ENCODE data around the gene NAPA.
"Not testable (repeated sequence)": the region's sequence is repeated elsewhere in the genome, so short reads cannot be mapped to it uniquely, and the experiment has no call there.

Gene NAPA

DNA sequence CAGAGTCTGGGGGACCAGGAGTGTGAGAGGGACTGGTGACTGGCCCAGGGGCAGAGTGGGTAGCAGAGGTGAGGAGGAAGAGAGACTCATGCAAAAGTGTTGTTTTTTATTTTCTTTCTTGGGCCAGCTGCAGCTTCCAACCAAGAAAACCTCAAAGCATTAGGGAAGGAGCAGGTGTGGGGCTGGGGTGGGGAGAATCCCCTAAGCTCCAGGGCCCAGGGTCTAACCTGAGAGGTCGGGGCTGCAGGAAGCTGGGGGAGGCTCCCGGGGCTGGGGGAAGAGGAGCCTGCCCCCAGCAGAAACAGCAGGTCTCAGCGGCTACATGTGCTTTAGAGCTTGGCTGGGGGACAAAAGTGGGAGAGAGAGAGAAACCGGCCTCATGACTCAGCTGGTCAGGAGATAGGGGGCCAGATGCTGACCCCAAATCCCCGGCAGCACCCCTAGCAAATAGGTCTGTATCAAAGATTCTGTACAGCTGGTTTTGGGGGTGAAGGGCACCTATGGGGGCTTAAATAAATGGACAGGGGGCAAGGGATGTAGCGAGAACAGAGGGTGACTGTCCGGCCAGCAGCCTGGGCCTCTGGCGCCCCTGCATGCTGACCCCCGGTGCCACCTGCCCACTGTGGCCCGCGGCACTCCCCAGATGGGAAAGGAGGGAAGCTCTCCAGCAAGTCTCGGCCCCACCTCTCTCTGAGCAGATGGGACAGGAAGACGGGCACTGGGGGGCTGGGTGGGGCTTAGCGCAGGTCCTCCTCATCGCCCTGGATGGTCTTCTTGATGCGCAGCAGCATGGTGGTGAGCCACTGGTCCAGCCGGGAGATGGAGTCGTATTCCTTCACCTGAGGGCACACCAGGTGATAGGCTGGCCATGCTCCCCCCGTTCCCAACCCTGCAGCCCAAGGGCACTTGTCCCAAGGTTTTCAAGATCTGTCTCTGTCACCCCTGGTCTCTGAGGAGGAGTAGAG lies 27.0 kb downstream of the NAPA start:
- Histone ChIP-seq H3K36me3 (peaks cover 59% of the 10 kb centered on the region), H3K27me3 (no peaks in the 10 kb centered on the region), H3K9me3 (no peaks in the 10 kb centered on the region), H3K27ac (no peak overlapping the region), H3K4me1 (ENCODE audit: control insufficient read depth in 1 of 2, insufficient read depth in 1 of 2, low read depth in 1 of 2, low read length in 1 of 2) (peaks cover 13 to 15% of the 10 kb centered on the region in 2 experiments), H3K4me3 (ENCODE audit: low read depth in 1 of 2, low read length in 1 of 2) (no peak overlapping the region)
- no peak for TF ChIP-seq CTCF (IDR thresholded peaks at IDR 0.05)

DNA sequence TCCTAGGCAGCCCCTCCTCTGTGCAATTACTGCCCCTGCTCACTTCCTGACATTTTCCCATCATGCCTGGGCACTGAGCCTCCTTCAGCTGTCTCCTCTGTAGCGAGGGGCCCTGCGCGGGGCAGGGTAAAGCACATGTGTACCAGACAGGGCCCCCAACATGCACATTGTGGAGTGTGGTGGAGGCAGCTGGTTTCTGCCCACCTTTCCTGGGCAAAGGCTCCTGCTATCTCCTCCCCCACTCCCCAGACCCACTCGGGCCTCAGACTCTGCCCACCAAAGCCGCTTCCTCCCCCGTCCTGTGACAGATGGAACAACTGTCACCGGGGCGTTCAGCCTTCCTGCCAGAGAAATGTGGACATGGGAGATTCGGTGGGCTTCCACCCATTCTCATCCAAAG lies 28.0 kb downstream of the NAPA start:
- Histone ChIP-seq H3K36me3 (peaks cover 50% of the 10 kb centered on the region), H3K4me1 (ENCODE audit: control insufficient read depth in 1 of 2, insufficient read depth in 1 of 2, low read depth in 1 of 2, low read length in 1 of 2) (peaks cover 13 to 15% of the 10 kb centered on the region in 2 experiments), H3K27me3 (no peaks in the 10 kb centered on the region), H3K27ac (no peak overlapping the region), H3K9me3 (no peaks in the 10 kb centered on the region), H3K4me3 (ENCODE audit: low read depth in 1 of 2, low read length in 1 of 2) (no peak overlapping the region)
- no peak for TF ChIP-seq CTCF (IDR thresholded peaks at IDR 0.05)

DNA sequence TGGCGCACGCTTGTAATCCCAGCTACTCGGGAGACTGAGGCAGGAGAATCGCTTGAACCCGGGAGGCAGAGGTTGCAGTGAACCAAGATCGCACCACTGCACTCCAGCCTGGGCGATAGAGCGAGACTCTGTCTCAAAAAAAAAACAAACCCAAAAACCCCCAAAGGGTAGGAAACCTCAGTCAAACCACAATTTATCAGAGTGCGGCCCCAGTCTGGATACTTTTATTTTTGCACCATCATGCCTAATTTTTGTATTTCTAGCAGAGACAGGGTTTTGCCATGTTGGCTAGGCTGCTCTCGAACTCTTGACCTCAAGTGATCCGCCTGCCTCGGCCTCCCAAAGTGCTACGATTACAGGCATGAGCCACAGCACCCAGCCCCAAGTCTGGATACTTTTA lies 28.6 kb downstream of the NAPA start:
- H3K4me3 ChIP-seq (ENCODE audit: low read depth in 1 of 2, low read length in 1 of 2); H3K27me3 ChIP-seq; H3K27ac ChIP-seq; H3K9me3 ChIP-seq: not testable (repeated sequence)
- Histone ChIP-seq H3K36me3 (peaks cover 43% of the 10 kb centered on the region), H3K4me1 (ENCODE audit: control insufficient read depth in 1 of 2, insufficient read depth in 1 of 2, low read depth in 1 of 2, low read length in 1 of 2) (peaks cover 13 to 15% of the 10 kb centered on the region in 2 experiments)

- peaks cover 9% of the 10 kb centered on the region for H3K27me3 ChIP-seq
- TF ChIP-seq CTCF (IDR thresholded peaks at IDR 0.05) = no peak
- H3K4me1 ChIP-seq (ENCODE audit: control insufficient read depth in 1 of 2, insufficient read depth in 1 of 2, low read depth in 1 of 2, low read length in 1 of 2) = peaks cover 13 to 15% of the 10 kb centered on the region in 2 experiments
- H3K9me3 ChIP-seq = no peaks in the 10 kb centered on the region
- H3K36me3 ChIP-seq = peaks cover 33% of the 10 kb centered on the region
- peak overlapping the region; percentile 6 for H3K27ac ChIP-seq
- H3K4me3 ChIP-seq (ENCODE audit: low read depth in 1 of 2, low read length in 1 of 2) = no peak overlapping the region
These were observed 29.7 kb downstream of the NAPA start for GRCh38 chr19:47485210-47485609.

DNA sequence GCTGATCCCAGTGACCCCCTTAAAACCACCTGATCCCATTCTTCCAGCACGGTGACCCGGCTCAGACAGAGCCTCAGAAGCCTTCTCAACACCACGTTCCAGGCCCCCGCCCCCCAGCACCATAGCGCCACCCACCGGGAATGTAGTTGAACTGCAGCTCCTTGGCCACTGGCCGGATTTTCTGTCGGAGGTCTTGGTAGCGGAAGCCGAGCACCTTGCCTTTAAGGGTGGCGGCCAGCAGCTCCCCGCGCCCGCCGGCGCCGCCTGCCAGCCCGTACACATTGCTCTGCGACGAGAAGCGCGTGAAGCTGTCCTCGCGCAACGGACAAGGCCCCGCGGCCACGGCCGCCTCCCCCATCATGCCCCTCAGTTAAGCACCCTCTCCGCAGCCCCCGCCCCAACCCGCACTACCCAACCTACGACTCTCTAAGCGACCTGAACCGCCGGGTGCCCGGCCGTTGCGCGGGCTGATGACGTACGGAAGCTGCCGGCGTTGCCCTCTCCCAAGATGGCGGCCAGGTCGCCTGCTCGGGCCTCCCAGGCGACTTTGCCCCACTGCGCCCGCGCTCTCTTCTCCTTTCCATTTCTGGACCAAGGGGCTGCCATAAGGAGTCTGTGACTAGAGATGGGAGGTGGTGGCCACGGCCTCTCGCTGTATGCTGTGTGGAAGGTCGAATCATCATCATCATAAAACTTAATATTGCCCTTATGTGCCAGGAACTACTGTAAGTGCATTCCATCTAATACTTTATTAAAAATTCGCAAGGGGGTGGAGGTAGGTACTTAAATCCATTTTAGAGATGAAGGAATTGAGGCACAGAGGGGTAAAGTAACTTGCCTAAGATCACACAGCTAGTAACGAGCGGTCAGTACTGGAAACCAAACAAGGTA lies 30.8 kb downstream of the NAPA start, which contains the start of gene KPTN:
TSS of gene KPTN (minus strand) at position 420 of the 891 bp plus-strand sequence. CDS start at position 361, 59 bp downstream.
- H3K27me3 ChIP-seq = peaks cover 21% of the 10 kb centered on the region
- H3K4me1 ChIP-seq (ENCODE audit: control insufficient read depth in 1 of 2, insufficient read depth in 1 of 2, low read depth in 1 of 2, low read length in 1 of 2) = peaks cover 13 to 15% of the 10 kb centered on the region in 2 experiments
- H3K4me3 ChIP-seq (ENCODE audit: low read depth in 1 of 2, low read length in 1 of 2) = peak within 1 kb of the TSS; percentile 73 to 95
- no peaks in the 10 kb centered on the region for H3K9me3 ChIP-seq
- peak; percentile 71 for TF ChIP-seq CTCF (IDR thresholded peaks at IDR 0.05)
- H3K36me3 ChIP-seq = peaks cover 21% of the 10 kb centered on the region
- H3K27ac ChIP-seq = peak within 1 kb of the TSS; percentile 88

Data from neutrophil (primary cell).